Central memory CD4-positive, alpha-beta T cell (primary cell): Measurements from ENCODE around the gene MICAL2.
"Not testable (repeated sequence)": the region's sequence is repeated elsewhere in the genome, so short reads cannot be mapped to it uniquely, and the experiment has no call there.

Experiments used
- DNase-seq: peaks from one replicate; pipeline ENCODE4 v3.0.0; 2022

Gene MICAL2

GRCh38 chr11:12137005-12137690, 26.8 kb downstream of the MICAL2 start:
- DNase-seq = no peak

- DNase-seq = no peak
Observed at GRCh38 chr11:12137938-12138731, 27.7 kb downstream of the MICAL2 start.

- no peak for DNase-seq
Observed at GRCh38 chr11:12139144-12139881, 28.9 kb downstream of the MICAL2 start.

- no peak for DNase-seq
Observed at GRCh38 chr11:12140186-12140793, 29.9 kb downstream of the MICAL2 start.

- DNase-seq = no peak
Observed at GRCh38 chr11:12141283-12141682, 30.9 kb downstream of the MICAL2 start.

- no peak for DNase-seq
Observed at GRCh38 chr11:12142176-12142575, 31.8 kb downstream of the MICAL2 start.

GRCh38 chr11:12142909-12143308, 32.5 kb downstream of the MICAL2 start:
- no peak for DNase-seq

GRCh38 chr11:12143461-12144258, 33.3 kb downstream of the MICAL2 start:
- no peak for DNase-seq

GRCh38 chr11:12144330-12145174, 34.2 kb downstream of the MICAL2 start:
- DNase-seq = no peak

- not testable (repeated sequence) for DNase-seq
Observed at GRCh38 chr11:12146678-12147077, 36.3 kb downstream of the MICAL2 start.

GRCh38 chr11:12147827-12148226, 37.4 kb downstream of the MICAL2 start:
- no peak for DNase-seq

- DNase-seq = no peak
Observed at GRCh38 chr11:12148466-12148865, 38.1 kb downstream of the MICAL2 start.

GRCh38 chr11:12148882-12149281, 38.5 kb downstream of the MICAL2 start:
- DNase-seq = no peak

- no peak for DNase-seq
Observed at GRCh38 chr11:12149672-12150225, 39.4 kb downstream of the MICAL2 start.

GRCh38 chr11:12150831-12151382, 40.5 kb downstream of the MICAL2 start:
- DNase-seq = no peak

GRCh38 chr11:12152321-12152720, 41.9 kb downstream of the MICAL2 start:
- DNase-seq = no peak

GRCh38 chr11:12154871-12155668, 44.7 kb downstream of the MICAL2 start:
- DNase-seq = no peak

- no peak for DNase-seq
Observed at GRCh38 chr11:12155696-12156095, 45.3 kb downstream of the MICAL2 start.

- DNase-seq = no peak
Observed at GRCh38 chr11:12156301-12157140, 46.1 kb downstream of the MICAL2 start.
